HG03175 (cell line): ENCODE results near the gene RCBTB2.
"Not testable (repeated sequence)": the region's sequence is repeated elsewhere in the genome, so short reads cannot be mapped to it uniquely, and the experiment has no call there.

Source experiments
- ATAC-seq: cut with Tn5 transposase; IDR thresholded peaks from one replicate; pipeline ENCODE4 v1.9.1; 2021; ENCODE audit warnings: mild to moderate bottlenecking, moderate library complexity; ENCODE audit not compliant: unreplicated experiment

Gene RCBTB2

GRCh38 chr13:48456546-48456945 lies 76.3 kb downstream of the RCBTB2 start:
- no peak for ATAC-seq

DNA sequence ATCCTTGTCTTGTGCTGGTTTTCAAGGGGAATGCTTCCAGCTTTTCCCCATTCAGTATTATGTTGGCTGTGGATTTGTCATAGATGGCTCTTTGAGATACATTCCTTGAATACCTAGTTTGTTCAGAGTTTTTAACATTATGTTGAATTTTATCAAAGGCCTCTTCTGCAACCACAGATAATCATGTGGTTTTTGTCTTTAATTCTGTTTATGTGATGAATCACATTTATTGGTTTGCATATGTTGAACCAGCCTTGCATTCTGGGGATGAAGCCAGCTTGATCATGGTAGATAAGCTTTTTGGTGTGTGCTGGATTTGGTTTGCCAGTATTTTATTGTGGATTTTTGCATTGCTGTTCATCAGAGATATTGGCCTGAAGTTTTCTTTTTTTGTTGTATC lies 81.7 kb downstream of the RCBTB2 start:
- not testable (repeated sequence) for ATAC-seq

- no peak for ATAC-seq
Measured at GRCh38 chr13:48449656-48450055, 83.2 kb downstream of the RCBTB2 start.

DNA sequence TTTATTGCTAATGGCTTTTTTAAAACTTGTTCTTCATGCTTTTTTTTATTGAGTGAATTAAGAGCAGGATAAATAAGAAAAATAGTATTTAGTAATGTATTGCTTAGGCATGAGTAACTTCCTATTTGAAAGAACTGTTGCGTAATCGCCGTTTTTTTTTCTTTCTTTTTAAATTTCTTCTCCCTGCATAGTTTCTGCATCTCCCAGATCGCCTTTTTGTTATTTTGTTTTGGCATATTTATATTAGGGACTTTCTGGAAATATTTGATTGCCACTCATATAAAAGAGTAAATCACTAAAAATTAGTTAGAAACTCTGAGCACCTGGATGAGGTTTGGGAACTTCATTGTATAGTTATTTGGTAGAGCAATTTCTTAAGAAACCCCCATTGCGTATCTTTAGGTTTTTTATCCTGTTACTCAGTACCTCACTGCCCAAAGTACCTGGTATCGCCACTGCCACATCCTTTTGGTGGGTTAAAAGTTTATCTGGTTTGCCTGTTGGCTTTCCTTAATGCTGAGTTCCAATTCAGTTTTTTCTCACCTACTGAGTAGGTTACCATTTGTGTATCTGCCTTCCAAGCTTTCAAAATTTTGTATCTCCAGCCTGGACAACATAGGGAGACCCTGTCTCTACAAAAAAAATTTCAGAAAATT lies 83.8 kb downstream of the RCBTB2 start:
- no peak for ATAC-seq

DNA sequence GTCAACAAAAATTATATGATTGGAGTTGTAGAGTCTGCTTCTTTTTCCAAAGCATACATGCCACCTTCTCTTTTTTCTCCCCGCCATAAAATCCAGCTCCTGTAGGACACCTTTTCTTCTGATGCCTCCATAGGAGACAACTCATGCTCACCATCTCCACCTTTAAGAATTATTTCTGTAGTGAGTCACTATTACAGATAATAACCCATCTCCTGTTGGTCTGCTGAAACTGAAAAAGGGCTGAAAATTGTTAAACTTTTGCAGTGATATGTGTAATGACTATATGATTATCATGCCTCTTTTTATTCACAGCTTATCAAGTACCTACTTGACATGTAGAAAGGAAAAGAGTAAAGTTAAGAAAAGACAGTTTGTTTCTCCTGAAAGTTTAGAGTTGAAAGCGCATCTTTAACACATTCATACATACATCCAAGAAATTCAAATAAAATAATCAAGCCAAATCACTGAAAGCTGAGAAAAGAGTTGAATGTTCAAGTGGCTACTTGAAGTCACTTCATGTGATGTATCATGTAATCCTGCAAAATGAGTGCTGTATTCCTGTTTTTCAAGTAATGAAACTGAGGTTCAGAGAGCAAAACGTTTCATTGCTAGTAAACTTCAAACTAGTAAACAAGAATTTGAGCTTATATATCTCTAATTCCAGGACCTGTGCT lies 84.5 kb downstream of the RCBTB2 start:
- ATAC-seq, result no peak

GRCh38 chr13:48446464-48446863 lies 86.4 kb downstream of the RCBTB2 start:
- ATAC-seq, result no peak

DNA sequence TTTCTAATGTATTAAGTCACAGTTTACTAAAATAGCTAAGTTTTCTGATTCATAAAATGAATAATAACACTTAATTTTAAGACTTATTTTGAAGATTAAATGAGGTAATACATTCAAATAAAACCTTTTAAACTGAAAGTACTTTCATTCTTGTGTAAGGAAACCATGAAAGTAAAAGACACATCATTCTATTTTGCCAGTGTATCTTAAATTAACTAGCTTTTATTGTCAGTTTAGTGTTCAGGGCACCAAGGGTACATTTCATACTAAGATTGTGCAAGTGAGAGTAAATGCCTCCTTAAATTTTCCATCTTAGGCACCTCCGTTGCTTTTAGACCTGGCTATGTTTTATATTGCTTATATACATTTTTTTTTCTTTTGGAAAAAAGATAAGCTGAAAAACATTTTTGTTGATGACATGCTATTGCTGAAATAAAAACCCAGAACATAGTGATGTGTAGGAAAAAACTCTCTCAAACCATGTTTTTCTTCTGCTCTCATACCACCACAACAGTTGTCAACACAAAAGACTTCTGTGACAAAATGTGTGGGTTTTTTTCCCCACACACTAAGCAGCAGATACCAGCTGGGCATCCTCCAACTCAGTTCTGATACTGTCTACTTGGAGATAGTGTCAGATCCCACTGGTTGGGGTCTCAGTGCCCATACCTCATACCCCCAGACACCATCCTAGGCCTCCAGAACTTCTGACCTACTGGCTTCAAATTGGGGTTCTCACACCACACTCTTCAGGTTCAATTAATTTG lies 89.3 kb downstream of the RCBTB2 start:
- ATAC-seq, result no peak
